ENCODE results near the gene CAPNS1.

CAPNS1 gene

DNA sequence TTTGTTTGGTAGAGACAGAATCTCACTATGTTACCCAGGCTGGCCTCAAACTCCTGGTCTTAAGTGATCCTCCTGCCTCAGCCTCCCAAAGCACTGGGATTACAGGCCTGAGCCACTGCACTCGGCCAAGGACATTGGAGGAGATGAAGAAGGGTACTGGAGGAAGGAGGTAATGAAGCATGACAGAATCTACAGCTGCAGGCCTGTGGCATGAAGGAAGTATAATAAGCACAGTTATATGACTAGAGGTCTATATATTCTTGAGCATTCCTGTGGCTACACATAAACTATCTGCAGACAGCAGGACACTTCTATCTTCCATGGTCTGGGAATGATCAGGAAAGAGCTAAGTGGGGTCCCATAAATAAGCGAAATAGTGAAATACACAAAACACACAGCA lies 56.4 kb downstream of the CAPNS1 start:
- no peak for TF ChIP-seq POLR2A (IDR thresholded peaks at IDR 0.05; ENCODE audit: low read depth, low read length)
- DNase-seq (ENCODE audit: insufficient read length, low spot score): no peak
- no peak for FAIRE-seq

DNA sequence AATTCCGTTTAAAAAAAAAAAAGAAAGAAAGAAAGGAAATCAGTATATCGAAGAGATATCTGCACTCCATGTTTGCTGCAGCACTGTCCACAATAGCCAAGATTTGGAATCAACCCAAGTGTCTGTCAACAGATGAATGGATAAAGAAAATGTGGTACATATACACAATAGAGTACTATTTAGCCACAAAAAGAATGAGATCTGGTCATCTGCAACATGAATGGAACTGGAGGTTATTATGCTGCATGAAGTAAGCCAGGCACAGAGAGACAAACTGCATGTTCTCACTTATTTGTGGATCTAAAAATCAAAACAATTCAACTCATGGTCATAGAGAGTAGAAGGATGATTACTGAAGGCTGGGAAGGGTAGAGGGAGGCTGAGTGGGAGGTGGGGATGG lies 58.3 kb downstream of the CAPNS1 start:
- DNase-seq (ENCODE audit: insufficient read length, low spot score): no peak
- FAIRE-seq: no peak
- no peak for TF ChIP-seq POLR2A (IDR thresholded peaks at IDR 0.05; ENCODE audit: low read depth, low read length)

All from H54 (cell line).